ENCODE results near the gene ERFE.

GRCh38 chr2:238162846-238163441 is 4.2 kb downstream of the ERFE start:
- TF ChIP-seq CTCF (IDR thresholded peaks at IDR 0.05): no peak
- TF ChIP-seq POLR2A (IDR thresholded peaks at IDR 0.05): no peak

All from adrenal gland (tissue), 5 donors.